Thyroid gland (tissue), 4 donors: ENCODE measurements around the gene KIAA1549.

Source experiments
- CTCF ChIP-seq, 6 experiments: fragments of 200-600 bp in 3 of 6; fragments of 450-650 bp in 3 of 6; sonication (generic) in 3 of 6; IDR thresholded peaks; one replicate each; pipeline ENCODE4 v1.5.1; 2016 to 2019; ENCODE audit warnings: antibody characterized with exemption in 6 of 6, mild to moderate bottlenecking in 2 of 6, inconsistent platforms in 1 of 6, moderate library complexity in 1 of 6
- POLR2A ChIP-seq, 2 donors: fragments of 450-650 bp; IDR thresholded peaks; one replicate each; pipeline ENCODE4 v1.6.1; 2017; ENCODE audit warnings: antibody characterized with exemption in 2 of 2, mild to moderate bottlenecking in 2 of 2, moderate library complexity in 1 of 2

- TF ChIP-seq POLR2A (IDR thresholded peaks at IDR 0.05) (no peak), CTCF (IDR thresholded peaks at IDR 0.05) (no peak)
Measured at GRCh38 chr7:138987686-138988085, 6.5 kb upstream of the KIAA1549 start.
